ENCODE measurements around the gene PELO.

The PELO gene

GRCh38 chr5:52789851-52790250, 2.1 kb downstream of the PELO start:
- no peak for DNase-seq (ENCODE audit: low read depth)
- no peak for TF ChIP-seq POLR2A (IDR thresholded peaks at IDR 0.05; ENCODE audit: extremely low read depth, insufficient read length)
- no peak for TF ChIP-seq MAX (IDR thresholded peaks at IDR 0.05; ENCODE audit: low read depth, low read length)
- TF ChIP-seq MYC (IDR thresholded peaks at IDR 0.05; ENCODE audit: low read depth, low read length), result no peak
- TF ChIP-seq, protein P1, sequence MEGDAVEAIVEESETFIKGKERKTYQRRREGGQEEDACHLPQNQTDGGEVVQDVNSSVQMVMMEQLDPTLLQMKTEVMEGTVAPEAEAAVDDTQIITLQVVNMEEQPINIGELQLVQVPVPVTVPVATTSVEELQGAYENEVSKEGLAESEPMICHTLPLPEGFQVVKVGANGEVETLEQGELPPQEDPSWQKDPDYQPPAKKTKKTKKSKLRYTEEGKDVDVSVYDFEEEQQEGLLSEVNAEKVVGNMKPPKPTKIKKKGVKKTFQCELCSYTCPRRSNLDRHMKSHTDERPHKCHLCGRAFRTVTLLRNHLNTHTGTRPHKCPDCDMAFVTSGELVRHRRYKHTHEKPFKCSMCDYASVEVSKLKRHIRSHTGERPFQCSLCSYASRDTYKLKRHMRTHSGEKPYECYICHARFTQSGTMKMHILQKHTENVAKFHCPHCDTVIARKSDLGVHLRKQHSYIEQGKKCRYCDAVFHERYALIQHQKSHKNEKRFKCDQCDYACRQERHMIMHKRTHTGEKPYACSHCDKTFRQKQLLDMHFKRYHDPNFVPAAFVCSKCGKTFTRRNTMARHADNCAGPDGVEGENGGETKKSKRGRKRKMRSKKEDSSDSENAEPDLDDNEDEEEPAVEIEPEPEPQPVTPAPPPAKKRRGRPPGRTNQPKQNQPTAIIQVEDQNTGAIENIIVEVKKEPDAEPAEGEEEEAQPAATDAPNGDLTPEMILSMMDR (IDR thresholded peaks at IDR 0.05; ENCODE audit: low read depth, low read length), result no peak
- no peak overlapping the region for H3K4me3 ChIP-seq (ENCODE audit: low read depth, low read length)

DNA sequence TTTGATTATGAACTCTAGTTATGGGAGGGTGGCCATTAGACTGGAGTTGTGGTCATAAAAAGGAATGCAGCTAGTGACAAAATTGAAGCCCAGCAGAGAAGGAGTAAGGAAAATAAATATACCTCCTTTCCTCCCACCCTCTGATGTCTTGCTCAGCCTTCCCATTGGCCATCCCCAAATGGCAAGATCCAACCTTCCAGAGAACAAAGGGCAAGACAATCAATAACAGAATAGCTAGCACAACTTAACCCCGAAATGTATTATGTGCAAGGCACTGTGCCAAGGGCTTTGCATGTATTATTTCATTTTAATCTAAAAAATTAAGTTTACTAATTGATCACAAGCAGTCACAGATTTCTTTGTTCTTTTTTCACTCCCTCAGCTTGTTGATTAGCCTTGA, 3.6 kb downstream of the PELO start:
- TF ChIP-seq, protein P1 (IDR thresholded peaks at IDR 0.05; ENCODE audit: low read depth, low read length), result no peak
- TF ChIP-seq MYC (IDR thresholded peaks at IDR 0.05; ENCODE audit: low read depth, low read length), result no peak
- TF ChIP-seq MAX (IDR thresholded peaks at IDR 0.05; ENCODE audit: low read depth, low read length), result no peak
- TF ChIP-seq POLR2A (IDR thresholded peaks at IDR 0.05; ENCODE audit: extremely low read depth, insufficient read length), result no peak
- H3K4me3 ChIP-seq (ENCODE audit: low read depth, low read length), result no peak overlapping the region
- no peak for DNase-seq (ENCODE audit: low read depth)

DNA sequence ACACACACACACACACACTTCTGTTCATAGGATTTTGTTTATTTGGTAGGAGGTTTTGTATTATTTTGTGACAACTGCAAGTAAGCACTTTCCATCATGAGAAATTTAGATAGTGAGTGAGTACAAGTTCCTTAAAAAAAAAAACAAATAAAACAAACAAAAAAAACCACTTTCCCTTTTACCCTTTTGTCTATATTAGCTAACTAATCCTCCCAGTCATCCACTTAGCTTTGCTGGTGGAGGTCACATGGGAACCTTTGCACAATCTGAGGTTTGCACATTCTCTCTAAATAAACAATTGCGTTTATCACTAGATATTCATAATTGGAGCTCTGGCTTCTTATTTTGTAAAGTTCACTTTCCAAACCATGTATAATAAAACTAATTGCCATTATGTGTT, 6.8 kb downstream of the PELO start:
- DNase-seq (ENCODE audit: low read depth), result no peak
- no peak for TF ChIP-seq MAX (IDR thresholded peaks at IDR 0.05; ENCODE audit: low read depth, low read length)
- no peak for TF ChIP-seq MYC (IDR thresholded peaks at IDR 0.05; ENCODE audit: low read depth, low read length)
- TF ChIP-seq, protein P1 (IDR thresholded peaks at IDR 0.05; ENCODE audit: low read depth, low read length), result no peak
- no peak for TF ChIP-seq POLR2A (IDR thresholded peaks at IDR 0.05; ENCODE audit: extremely low read depth, insufficient read length)
- no peak overlapping the region for H3K4me3 ChIP-seq (ENCODE audit: low read depth, low read length)

DNA sequence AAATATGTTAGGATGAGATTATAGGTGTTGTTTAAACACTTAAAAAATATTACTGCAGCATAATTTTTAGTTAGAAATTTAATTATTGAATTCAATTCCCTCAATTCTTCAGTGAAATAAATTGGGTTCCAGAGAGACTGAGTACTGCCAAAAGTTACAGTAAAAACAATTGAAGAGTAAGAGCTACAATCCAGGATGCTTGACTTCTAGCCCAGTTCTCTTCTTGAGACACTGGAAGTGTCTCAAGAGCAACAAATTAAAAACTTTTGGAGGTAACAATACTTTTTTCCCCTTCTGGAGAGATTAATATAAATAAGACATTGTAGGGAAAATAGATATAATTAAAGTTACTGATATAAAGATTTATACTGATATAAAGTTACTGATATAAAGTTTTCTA, 8.3 kb downstream of the PELO start:
- no peak overlapping the region for H3K4me3 ChIP-seq (ENCODE audit: low read depth, low read length)
- DNase-seq (ENCODE audit: low read depth), result no peak
- no peak for TF ChIP-seq MAX (IDR thresholded peaks at IDR 0.05; ENCODE audit: low read depth, low read length)
- no peak for TF ChIP-seq POLR2A (IDR thresholded peaks at IDR 0.05; ENCODE audit: extremely low read depth, insufficient read length)
- TF ChIP-seq, protein P1 (IDR thresholded peaks at IDR 0.05; ENCODE audit: low read depth, low read length), result no peak
- no peak for TF ChIP-seq MYC (IDR thresholded peaks at IDR 0.05; ENCODE audit: low read depth, low read length)

GRCh38 chr5:52796516-52797103, 8.9 kb downstream of the PELO start:
- no peak for DNase-seq (ENCODE audit: low read depth)
- TF ChIP-seq MYC (IDR thresholded peaks at IDR 0.05; ENCODE audit: low read depth, low read length), result no peak
- TF ChIP-seq, protein P1 (IDR thresholded peaks at IDR 0.05; ENCODE audit: low read depth, low read length), result no peak
- no peak for TF ChIP-seq POLR2A (IDR thresholded peaks at IDR 0.05; ENCODE audit: extremely low read depth, insufficient read length)
- no peak for TF ChIP-seq MAX (IDR thresholded peaks at IDR 0.05; ENCODE audit: low read depth, low read length)
- no peak overlapping the region for H3K4me3 ChIP-seq (ENCODE audit: low read depth, low read length)
